ENCODE results near the gene B3GALNT1.

GRCh38 chr3:161050935-161051334 is 54.2 kb downstream of the B3GALNT1 start:
- no peak for TF ChIP-seq EZH2 (IDR thresholded peaks at IDR 0.05; ENCODE audit: borderline replicate concordance)
- TF ChIP-seq, protein P1, sequence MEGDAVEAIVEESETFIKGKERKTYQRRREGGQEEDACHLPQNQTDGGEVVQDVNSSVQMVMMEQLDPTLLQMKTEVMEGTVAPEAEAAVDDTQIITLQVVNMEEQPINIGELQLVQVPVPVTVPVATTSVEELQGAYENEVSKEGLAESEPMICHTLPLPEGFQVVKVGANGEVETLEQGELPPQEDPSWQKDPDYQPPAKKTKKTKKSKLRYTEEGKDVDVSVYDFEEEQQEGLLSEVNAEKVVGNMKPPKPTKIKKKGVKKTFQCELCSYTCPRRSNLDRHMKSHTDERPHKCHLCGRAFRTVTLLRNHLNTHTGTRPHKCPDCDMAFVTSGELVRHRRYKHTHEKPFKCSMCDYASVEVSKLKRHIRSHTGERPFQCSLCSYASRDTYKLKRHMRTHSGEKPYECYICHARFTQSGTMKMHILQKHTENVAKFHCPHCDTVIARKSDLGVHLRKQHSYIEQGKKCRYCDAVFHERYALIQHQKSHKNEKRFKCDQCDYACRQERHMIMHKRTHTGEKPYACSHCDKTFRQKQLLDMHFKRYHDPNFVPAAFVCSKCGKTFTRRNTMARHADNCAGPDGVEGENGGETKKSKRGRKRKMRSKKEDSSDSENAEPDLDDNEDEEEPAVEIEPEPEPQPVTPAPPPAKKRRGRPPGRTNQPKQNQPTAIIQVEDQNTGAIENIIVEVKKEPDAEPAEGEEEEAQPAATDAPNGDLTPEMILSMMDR (IDR thresholded peaks at IDR 0.05; ENCODE audit: poor library complexity): no peak

Measured in hepatocyte (in vitro differentiated cells).